Esophagus muscularis mucosa (tissue), 3 donors: ENCODE measurements around the gene MED10.

Experiments used
- EP300 ChIP-seq: sonication (generic); formaldehyde crosslinking; IDR thresholded peaks from one replicate; pipeline ENCODE4 v1.6.1; 2017; ENCODE audit warnings: antibody characterized with exemption
- TF ChIP-seq, protein P1 (sequence below), 3 experiments: fragments of 200-600 bp in 2 of 3; fragments of 450-650 bp in 1 of 3; sonication (generic) in 2 of 3; IDR thresholded peaks; one replicate each; pipeline ENCODE4 v1.5.1; 2017 to 2019; ENCODE audit warnings: antibody characterized with exemption in 3 of 3, mild to moderate bottlenecking in 2 of 3, moderate library complexity in 1 of 3

GRCh38 chr5:6417657-6418056 is 39.3 kb upstream of the MED10 start:
- TF ChIP-seq, protein P1, sequence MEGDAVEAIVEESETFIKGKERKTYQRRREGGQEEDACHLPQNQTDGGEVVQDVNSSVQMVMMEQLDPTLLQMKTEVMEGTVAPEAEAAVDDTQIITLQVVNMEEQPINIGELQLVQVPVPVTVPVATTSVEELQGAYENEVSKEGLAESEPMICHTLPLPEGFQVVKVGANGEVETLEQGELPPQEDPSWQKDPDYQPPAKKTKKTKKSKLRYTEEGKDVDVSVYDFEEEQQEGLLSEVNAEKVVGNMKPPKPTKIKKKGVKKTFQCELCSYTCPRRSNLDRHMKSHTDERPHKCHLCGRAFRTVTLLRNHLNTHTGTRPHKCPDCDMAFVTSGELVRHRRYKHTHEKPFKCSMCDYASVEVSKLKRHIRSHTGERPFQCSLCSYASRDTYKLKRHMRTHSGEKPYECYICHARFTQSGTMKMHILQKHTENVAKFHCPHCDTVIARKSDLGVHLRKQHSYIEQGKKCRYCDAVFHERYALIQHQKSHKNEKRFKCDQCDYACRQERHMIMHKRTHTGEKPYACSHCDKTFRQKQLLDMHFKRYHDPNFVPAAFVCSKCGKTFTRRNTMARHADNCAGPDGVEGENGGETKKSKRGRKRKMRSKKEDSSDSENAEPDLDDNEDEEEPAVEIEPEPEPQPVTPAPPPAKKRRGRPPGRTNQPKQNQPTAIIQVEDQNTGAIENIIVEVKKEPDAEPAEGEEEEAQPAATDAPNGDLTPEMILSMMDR (IDR thresholded peaks at IDR 0.05): no peak
- no peak for TF ChIP-seq EP300
